ENCODE data around the gene RABEP2.
A peak's percentile ranks its signal among the peaks of the same experiment; 100 is the strongest.
"Not testable (repeated sequence)": the region's sequence is repeated elsewhere in the genome, so short reads cannot be mapped to it uniquely, and the experiment has no call there.

The RABEP2 gene

GRCh38 chr16:28950648-28951409 is 25.8 kb upstream of the RABEP2 start, which contains the start of gene NFATC2IP:
Gene NFATC2IP, plus strand, starts transcription at chr16:28950937. Its CDS starts 75 bp downstream, at chr16:28951012.
- Histone ChIP-seq H3K4me3 (ENCODE audit: low read length) (peak within 1 kb of the TSS; percentile 94), H3K4me1 (ENCODE audit: control insufficient read depth, insufficient read depth, low read length) (no peaks in the 10 kb centered on the region), H3K9me3 (ENCODE audit: control insufficient read depth, insufficient read depth, low read length) (no peaks in the 10 kb centered on the region), H3K36me3 (ENCODE audit: control insufficient read depth, insufficient read depth, low read length) (peaks cover 8% of the 10 kb centered on the region; the same call in 1 of the 2 replicates), H3K27ac (ENCODE audit: low read length) (no peak within 1 kb of the TSS), H3K27me3 (ENCODE audit: control insufficient read depth, insufficient read depth, low read length) (no peaks in the 10 kb centered on the region)
- peak; percentile 99 for DNase-seq (ENCODE audit: low read depth, low spot score)
- no CpG with 5 or more reads among the region's 79 CpGs for WGBS (ENCODE audit: insufficient coverage, insufficient read length)

- Histone ChIP-seq H3K27ac (ENCODE audit: low read length) (no peak overlapping the region), H3K9me3 (ENCODE audit: control insufficient read depth, insufficient read depth, low read length) (no peaks in the 10 kb centered on the region), H3K36me3 (ENCODE audit: control insufficient read depth, insufficient read depth, low read length) (no peaks in the 10 kb centered on the region), H3K4me1 (ENCODE audit: control insufficient read depth, insufficient read depth, low read length) (0 out of 2 replicates have a peak, but pooled peaks cover 1% of the 10 kb centered on the region), H3K27me3 (ENCODE audit: control insufficient read depth, insufficient read depth, low read length) (no peaks in the 10 kb centered on the region), H3K4me3 (ENCODE audit: low read length) (no peak overlapping the region)
- no CpG with 5 or more reads among the region's 4 CpGs for WGBS (ENCODE audit: insufficient coverage, insufficient read length)
- no peak for DNase-seq (ENCODE audit: low read depth, low spot score)
Measured at GRCh38 chr16:28946681-28947080, 21.6 kb upstream of the RABEP2 start.

- no peak overlapping the region for H3K4me3 ChIP-seq (ENCODE audit: low read length)
Measured at GRCh38 chr16:28943281-28943680, 18.2 kb upstream of the RABEP2 start.

GRCh38 chr16:28939825-28940224 is 14.8 kb upstream of the RABEP2 start:
- H3K4me3 ChIP-seq (ENCODE audit: low read length); H3K36me3 ChIP-seq (ENCODE audit: control insufficient read depth, insufficient read depth, low read length); H3K4me1 ChIP-seq (ENCODE audit: control insufficient read depth, insufficient read depth, low read length); DNase-seq (ENCODE audit: low read depth, low spot score); H3K9me3 ChIP-seq (ENCODE audit: control insufficient read depth, insufficient read depth, low read length); H3K27ac ChIP-seq (ENCODE audit: low read length); H3K27me3 ChIP-seq (ENCODE audit: control insufficient read depth, insufficient read depth, low read length): not testable (repeated sequence)
- WGBS (ENCODE audit: insufficient coverage, insufficient read length), result no CpG with 5 or more reads among the region's 7 CpGs

More at GRCh38 chr16:28943281-28943680, 18.2 kb upstream of the RABEP2 start:
- Histone ChIP-seq H3K27me3 (ENCODE audit: control insufficient read depth, insufficient read depth, low read length) (no peaks in the 10 kb centered on the region), H3K9me3 (ENCODE audit: control insufficient read depth, insufficient read depth, low read length) (no peaks in the 10 kb centered on the region), H3K27ac (ENCODE audit: low read length) (no peak overlapping the region), H3K36me3 (ENCODE audit: control insufficient read depth, insufficient read depth, low read length) (no peaks in the 10 kb centered on the region), H3K4me1 (ENCODE audit: control insufficient read depth, insufficient read depth, low read length) (0 out of 2 replicates have a peak, but pooled peaks cover 1% of the 10 kb centered on the region)
- no peak for DNase-seq (ENCODE audit: low read depth, low spot score)

GRCh38 chr16:28938721-28939120 is 13.7 kb upstream of the RABEP2 start:
- no peaks in the 10 kb centered on the region for H3K9me3 ChIP-seq (ENCODE audit: control insufficient read depth, insufficient read depth, low read length)
- H3K4me3 ChIP-seq (ENCODE audit: low read length), result no peak overlapping the region
- no peaks in the 10 kb centered on the region; the same call in 1 of the 2 replicates for H3K4me1 ChIP-seq (ENCODE audit: control insufficient read depth, insufficient read depth, low read length)
- H3K27ac ChIP-seq (ENCODE audit: low read length), result no peak overlapping the region
- H3K27me3 ChIP-seq (ENCODE audit: control insufficient read depth, insufficient read depth, low read length), result no peaks in the 10 kb centered on the region
- DNase-seq (ENCODE audit: low read depth, low spot score), result no peak
- no peaks in the 10 kb centered on the region for H3K36me3 ChIP-seq (ENCODE audit: control insufficient read depth, insufficient read depth, low read length)
- no CpG with 5 or more reads among the region's 7 CpGs for WGBS (ENCODE audit: insufficient coverage, insufficient read length)

- no CpG with 5 or more reads among the region's 14 CpGs for WGBS (ENCODE audit: insufficient coverage, insufficient read length)
- Histone ChIP-seq H3K27ac (ENCODE audit: low read length) (no peak overlapping the region), H3K9me3 (ENCODE audit: control insufficient read depth, insufficient read depth, low read length) (no peaks in the 10 kb centered on the region), H3K4me3 (ENCODE audit: low read length) (no peak overlapping the region), H3K4me1 (ENCODE audit: control insufficient read depth, insufficient read depth, low read length) (no peaks in the 10 kb centered on the region; the same call in 1 of the 2 replicates), H3K36me3 (ENCODE audit: control insufficient read depth, insufficient read depth, low read length) (no peaks in the 10 kb centered on the region), H3K27me3 (ENCODE audit: control insufficient read depth, insufficient read depth, low read length) (no peaks in the 10 kb centered on the region)
- no peak for DNase-seq (ENCODE audit: low read depth, low spot score)
Measured at GRCh38 chr16:28937222-28937876, 12.3 kb upstream of the RABEP2 start.

GRCh38 chr16:28936784-28937155 is 11.7 kb upstream of the RABEP2 start:
- H3K27ac ChIP-seq (ENCODE audit: low read length), result no peak overlapping the region
- H3K36me3 ChIP-seq (ENCODE audit: control insufficient read depth, insufficient read depth, low read length), result no peaks in the 10 kb centered on the region
- no peaks in the 10 kb centered on the region; the same call in 1 of the 2 replicates for H3K4me1 ChIP-seq (ENCODE audit: control insufficient read depth, insufficient read depth, low read length)
- H3K9me3 ChIP-seq (ENCODE audit: control insufficient read depth, insufficient read depth, low read length), result no peaks in the 10 kb centered on the region
- DNase-seq (ENCODE audit: low read depth, low spot score), result no peak
- WGBS (ENCODE audit: insufficient coverage, insufficient read length), result no CpG with 5 or more reads among the region's 26 CpGs
- H3K27me3 ChIP-seq (ENCODE audit: control insufficient read depth, insufficient read depth, low read length), result no peaks in the 10 kb centered on the region
- H3K4me3 ChIP-seq (ENCODE audit: low read length), result no peak overlapping the region

GRCh38 chr16:28935924-28936783 is 11.1 kb upstream of the RABEP2 start:
- Histone ChIP-seq H3K4me1 (ENCODE audit: control insufficient read depth, insufficient read depth, low read length) (no peaks in the 10 kb centered on the region; the same call in 1 of the 2 replicates), H3K27ac (ENCODE audit: low read length) (no peak overlapping the region), H3K4me3 (ENCODE audit: low read length) (peak overlapping the region; percentile 10; the same call in 1 of the 2 replicates), H3K36me3 (ENCODE audit: control insufficient read depth, insufficient read depth, low read length) (no peaks in the 10 kb centered on the region), H3K27me3 (ENCODE audit: control insufficient read depth, insufficient read depth, low read length) (no peaks in the 10 kb centered on the region), H3K9me3 (ENCODE audit: control insufficient read depth, insufficient read depth, low read length) (no peaks in the 10 kb centered on the region)
- WGBS (ENCODE audit: insufficient coverage, insufficient read length), result no CpG with 5 or more reads among the region's 36 CpGs
- DNase-seq (ENCODE audit: low read depth, low spot score), result peak; percentile 74

GRCh38 chr16:28935346-28935745 is 10.3 kb upstream of the RABEP2 start:
- no CpG with 5 or more reads among the region's 4 CpGs for WGBS (ENCODE audit: insufficient coverage, insufficient read length)
- H3K27ac ChIP-seq (ENCODE audit: low read length), result no peak overlapping the region
- DNase-seq (ENCODE audit: low read depth, low spot score), result no peak
- H3K27me3 ChIP-seq (ENCODE audit: control insufficient read depth, insufficient read depth, low read length), result no peaks in the 10 kb centered on the region
- no peaks in the 10 kb centered on the region for H3K9me3 ChIP-seq (ENCODE audit: control insufficient read depth, insufficient read depth, low read length)
- H3K4me3 ChIP-seq (ENCODE audit: low read length), result no peak overlapping the region
- H3K4me1 ChIP-seq (ENCODE audit: control insufficient read depth, insufficient read depth, low read length), result no peaks in the 10 kb centered on the region; the same call in 1 of the 2 replicates
- H3K36me3 ChIP-seq (ENCODE audit: control insufficient read depth, insufficient read depth, low read length), result no peaks in the 10 kb centered on the region

GRCh38 chr16:28933171-28933570 is 8.1 kb upstream of the RABEP2 start:
- WGBS (ENCODE audit: insufficient coverage, insufficient read length), result no CpG with 5 or more reads among the region's 8 CpGs
- no peaks in the 10 kb centered on the region; the same call in 1 of the 2 replicates for H3K4me1 ChIP-seq (ENCODE audit: control insufficient read depth, insufficient read depth, low read length)
- DNase-seq (ENCODE audit: low read depth, low spot score), result no peak
- no peaks in the 10 kb centered on the region for H3K36me3 ChIP-seq (ENCODE audit: control insufficient read depth, insufficient read depth, low read length)
- H3K27ac ChIP-seq (ENCODE audit: low read length), result no peak overlapping the region
- no peak overlapping the region for H3K4me3 ChIP-seq (ENCODE audit: low read length)
- H3K27me3 ChIP-seq (ENCODE audit: control insufficient read depth, insufficient read depth, low read length), result no peaks in the 10 kb centered on the region
- H3K9me3 ChIP-seq (ENCODE audit: control insufficient read depth, insufficient read depth, low read length), result no peaks in the 10 kb centered on the region
